ENCODE data around the gene CACNA1D.

The CACNA1D gene

DNA sequence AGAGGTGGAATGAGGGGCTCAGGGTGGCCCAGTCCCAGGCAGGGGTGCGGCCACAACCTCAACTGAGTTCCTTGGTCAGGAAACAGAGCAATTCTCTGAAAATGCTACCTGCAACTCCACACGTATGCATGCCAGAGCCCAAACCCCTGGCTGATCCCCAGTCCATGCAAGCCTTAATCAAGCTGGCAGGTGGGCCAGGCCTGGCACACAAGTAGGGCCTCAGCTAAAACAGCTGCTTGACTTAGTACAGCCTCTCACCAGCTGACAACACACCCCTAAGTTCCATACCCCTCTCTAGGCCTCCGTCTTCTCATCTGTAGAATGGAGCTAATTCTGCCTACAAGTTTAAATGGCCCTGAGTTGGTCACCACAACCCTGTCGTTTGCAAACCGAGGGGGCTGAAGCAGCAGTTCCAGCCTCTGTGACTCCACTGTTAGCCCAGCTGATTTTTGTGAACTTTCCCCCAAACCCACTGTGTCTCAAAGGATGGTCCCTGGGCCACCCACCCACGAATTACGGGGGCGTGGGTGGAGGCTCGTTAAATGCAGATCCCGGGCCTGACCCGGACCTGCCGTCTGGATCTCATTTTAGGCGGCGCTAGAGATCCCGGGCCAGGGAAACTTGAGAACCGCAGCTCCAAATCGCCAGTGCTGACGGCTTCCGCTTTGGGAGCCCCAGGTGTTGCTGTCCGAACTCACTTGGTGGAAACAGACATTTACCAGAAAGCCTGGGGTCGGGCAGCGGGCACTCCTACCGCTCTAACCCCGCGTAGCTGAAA lies 350.9 kb downstream of the CACNA1D start:
- DNase-seq (ENCODE audit: low spot score), result no peak

DNA sequence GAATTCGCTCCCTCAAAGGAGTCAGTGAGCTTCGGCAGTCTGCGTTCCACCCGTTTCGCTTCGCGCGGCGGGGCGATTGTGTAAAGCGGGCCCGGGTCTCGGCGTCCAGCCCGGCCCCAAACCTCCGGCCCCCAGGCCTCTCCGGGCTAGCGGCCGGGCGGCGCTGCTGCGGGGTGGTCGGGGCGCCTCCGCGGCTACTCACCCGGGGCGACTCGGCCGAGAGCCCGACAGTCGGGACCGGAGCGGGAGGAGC lies 351.4 kb downstream of the CACNA1D start:
- no peak for DNase-seq (ENCODE audit: low spot score)

DNA sequence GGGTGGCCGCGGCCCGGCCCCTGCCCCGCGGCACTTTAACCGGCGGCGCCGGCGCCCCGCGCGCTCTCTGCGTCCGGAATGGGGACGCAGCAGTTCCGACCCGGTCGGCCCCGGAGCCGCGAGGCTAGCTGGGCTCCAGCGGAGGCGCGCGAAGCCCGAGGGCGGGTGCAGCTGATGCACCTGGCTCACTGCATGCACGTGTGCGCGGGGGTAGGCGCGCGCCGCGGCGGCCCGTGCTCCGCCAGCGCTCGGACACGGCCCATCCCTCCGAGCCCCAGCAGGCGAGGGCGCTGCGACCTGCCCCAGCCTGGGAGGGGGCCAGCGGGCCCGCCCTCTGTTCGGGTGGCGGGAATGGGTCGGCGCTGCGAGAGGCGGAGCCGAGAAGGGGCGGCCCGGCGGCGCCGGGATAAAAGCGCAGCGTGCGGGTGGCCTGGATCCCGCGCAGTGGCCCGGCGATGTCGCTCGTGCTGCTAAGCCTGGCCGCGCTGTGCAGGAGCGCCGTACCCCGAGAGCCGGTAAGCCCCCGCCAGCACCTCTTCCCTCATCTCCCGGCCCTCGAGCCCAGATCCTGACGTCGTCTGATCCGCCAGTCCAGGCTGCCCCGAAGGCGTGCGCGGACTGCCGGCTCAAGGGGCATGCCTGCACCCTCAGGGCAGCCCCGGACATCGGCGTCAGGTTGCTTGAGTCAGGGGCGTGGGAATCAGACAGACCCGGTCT lies 351.9 kb downstream of the CACNA1D start, which contains the start of the genes CHDH and IL17RB:
TSS of gene CHDH (minus strand) at position 286 of the 717 bp plus-strand sequence. CDS start 22,411 bp downstream, outside the sequence.
TSS of gene IL17RB (plus strand) at position 435 of the 717 bp plus-strand sequence. CDS start at position 456, 21 bp downstream.
- DNase-seq (ENCODE audit: low spot score), result no peak

DNA sequence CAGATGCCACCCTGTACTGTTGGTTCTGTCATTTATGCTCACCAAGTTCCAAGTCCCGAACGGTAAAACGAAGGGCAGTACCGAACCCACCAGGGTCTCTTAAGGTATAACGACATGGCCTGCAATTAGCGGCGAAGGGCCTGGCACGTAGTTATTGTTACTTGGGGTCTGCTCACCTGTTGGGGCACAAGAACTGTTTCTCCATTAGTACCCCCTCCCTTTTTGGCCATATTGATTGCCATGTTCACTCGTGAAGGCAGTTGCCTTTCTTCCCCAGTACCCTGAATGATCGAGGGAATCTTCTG lies 352.4 kb downstream of the CACNA1D start:
- DNase-seq (ENCODE audit: low spot score), result no peak

DNA sequence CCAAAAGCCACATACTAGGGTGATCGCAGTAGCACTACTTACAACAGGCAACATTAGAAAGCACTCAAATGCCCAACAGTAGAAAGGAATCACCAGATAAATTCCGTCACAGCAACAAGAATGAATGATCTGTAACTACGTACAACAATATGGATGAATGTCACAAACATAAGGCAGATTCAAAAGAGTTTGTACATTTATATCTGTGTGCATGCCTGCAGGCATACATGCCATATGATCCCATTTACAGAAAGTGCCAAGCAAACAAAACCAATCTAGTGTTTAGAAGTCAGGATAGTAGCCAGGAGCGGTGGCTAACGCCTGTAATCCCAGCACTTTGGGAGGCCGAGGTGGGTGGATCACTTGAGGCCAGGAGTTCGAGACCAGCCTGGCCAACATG lies 355.5 kb downstream of the CACNA1D start:
- DNase-seq (ENCODE audit: low spot score), result no peak

DNA sequence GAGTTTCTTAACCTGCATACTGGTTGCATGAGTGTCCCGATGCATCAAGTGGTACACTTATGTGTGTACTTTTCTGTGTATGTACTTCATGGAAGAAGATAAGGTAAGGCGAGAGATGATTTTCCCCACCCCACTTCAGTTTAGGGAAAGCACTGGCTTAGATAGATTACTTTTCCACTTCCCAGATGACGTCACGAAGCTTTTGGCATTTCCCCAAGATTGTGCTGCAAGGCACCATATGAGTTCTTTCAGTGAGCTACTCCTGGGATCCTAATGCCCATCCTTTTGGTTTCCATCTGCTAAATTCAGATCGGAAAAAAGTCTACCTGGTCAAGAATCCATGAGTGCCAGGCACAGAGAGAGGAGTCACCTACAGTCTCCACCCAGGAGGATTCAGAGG lies 356.5 kb downstream of the CACNA1D start:
- no peak for DNase-seq (ENCODE audit: low spot score)

DNA sequence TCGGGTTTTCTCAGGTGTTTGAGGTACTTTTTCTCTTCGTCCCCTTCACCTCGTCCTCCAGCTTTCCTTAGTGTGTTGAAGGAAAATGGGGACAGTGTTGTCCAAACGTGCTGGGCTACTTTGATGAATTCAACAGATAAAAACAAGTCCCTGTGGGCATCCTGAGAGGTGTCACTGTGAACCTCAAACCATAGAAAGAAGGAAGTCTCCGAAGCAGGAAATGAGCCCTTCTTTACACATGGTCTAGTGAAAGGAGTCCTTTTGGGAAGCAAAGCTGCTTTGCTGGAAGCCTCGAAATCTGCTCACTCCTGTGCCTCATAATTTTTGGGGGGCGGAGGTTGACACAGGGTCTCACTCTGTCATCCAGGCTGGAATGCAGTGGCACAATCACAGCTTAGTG lies 362.6 kb downstream of the CACNA1D start:
- DNase-seq (ENCODE audit: low spot score), result no peak

DNA sequence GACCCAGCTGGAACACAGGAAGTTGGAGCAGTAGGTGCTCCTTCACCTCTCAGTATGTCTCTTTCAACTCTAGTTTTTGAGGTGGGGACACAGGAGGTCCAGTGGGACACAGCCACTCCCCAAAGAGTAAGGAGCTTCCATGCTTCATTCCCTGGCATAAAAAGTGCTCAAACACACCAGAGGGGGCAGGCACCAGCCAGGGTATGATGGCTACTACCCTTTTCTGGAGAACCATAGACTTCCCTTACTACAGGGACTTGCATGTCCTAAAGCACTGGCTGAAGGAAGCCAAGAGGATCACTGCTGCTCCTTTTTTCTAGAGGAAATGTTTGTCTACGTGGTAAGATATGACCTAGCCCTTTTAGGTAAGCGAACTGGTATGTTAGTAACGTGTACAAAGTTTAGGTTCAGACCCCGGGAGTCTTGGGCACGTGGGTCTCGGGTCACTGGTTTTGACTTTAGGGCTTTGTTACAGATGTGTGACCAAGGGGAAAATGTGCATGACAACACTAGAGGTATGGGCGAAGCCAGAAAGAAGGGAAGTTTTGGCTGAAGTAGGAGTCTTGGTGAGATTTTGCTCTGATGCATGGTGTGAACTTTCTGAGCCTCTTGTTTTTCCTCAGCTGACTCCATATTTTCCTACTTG lies 363.8 kb downstream of the CACNA1D start:
- no peak for DNase-seq (ENCODE audit: low spot score)

DNA sequence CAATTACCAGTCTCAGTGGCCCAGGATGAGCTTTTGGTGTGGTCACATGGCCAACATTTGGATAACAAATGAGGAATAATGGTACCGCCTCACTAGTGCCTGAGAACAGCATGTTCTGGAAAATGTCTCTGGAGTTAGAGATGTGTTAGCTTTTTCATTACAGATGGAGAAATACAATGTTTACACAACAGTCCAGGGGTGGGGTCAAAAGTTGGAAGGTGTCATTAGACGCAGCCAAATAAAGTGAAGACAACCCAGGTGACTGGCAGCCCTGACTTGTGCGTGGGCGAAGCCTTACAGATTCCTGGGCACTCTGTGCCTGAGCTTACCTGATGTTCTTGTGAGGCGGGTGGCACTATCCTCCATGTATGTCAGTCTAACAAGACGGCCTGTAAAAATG lies 364.8 kb downstream of the CACNA1D start:
- DNase-seq (ENCODE audit: low spot score), result no peak

DNA sequence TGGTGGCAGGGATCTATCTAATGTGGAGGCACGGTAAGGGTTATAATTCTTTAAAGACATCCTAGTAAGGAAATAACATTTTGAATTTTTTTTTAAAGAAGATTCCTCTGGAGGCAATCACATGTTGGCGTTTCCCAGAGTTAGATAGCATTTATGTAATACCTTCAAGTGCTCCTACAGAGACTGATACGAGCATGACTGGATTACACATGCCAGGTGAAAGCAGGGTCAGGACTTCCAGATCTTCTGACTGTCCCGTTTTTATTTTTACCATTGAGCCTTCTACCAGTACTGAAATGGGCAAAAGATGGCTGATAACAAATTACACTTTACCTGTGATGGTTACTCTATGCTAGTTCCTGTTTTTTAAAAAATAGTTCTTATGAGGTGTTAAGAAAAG lies 365.8 kb downstream of the CACNA1D start:
- DNase-seq (ENCODE audit: low spot score), result no peak

DNA sequence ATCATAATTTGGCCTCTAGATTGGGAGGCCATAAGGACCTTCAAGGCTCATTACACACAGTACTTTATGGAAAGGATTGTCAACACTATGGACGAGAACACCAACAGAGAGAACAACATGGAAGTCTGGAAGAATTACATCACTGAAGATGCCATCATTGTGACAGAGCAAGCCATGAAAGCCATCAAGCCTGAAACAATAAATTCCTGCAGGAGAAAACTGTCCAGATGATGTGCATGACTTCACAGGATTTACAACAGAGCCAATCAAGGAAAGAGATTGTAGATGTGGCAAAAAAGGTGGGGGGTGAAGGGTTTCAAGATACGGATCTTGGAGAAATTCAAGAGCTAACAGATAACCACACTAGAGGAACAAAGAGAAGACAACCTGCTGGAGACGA lies 367.8 kb downstream of the CACNA1D start:
- DNase-seq (ENCODE audit: low spot score), result no peak

DNA sequence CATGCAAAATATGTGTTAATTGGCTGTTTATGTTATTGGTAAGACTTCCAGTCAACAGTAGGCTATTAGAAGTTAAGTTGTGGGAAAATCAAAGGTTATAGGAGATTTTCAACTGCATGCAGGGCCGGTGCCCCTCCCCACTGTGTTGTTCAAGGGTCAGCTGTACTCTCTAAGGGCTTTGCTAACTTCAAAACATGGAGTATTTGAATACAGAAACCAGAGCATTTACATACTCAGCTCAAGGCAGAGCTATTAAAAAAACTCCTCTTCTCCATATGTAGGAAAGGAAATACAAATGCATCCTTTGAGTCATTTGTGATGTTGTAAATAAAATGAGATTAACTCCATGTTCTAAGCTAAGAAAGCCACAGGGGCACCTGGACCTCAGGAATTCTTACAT lies 368.7 kb downstream of the CACNA1D start:
- no peak for DNase-seq (ENCODE audit: low spot score)
